C4-2B (cell line): ENCODE data around the gene REG3G.
"Not testable (repeated sequence)": the region's sequence is repeated elsewhere in the genome, so short reads cannot be mapped to it uniquely, and the experiment has no call there.

Source experiments
- ZFX ChIP-seq: fragments of 450-650 bp; IDR thresholded peaks from 2 replicates; pipeline ENCODE4 v1.6.1; 2017
- TF ChIP-seq, protein P1 (sequence below): fragments of 450-650 bp; conservative IDR thresholded peaks from 2 replicates; pipeline ENCODE4 v1.5.1; 2017; ENCODE audit warnings: mild to moderate bottlenecking

- TF ChIP-seq, protein P1, sequence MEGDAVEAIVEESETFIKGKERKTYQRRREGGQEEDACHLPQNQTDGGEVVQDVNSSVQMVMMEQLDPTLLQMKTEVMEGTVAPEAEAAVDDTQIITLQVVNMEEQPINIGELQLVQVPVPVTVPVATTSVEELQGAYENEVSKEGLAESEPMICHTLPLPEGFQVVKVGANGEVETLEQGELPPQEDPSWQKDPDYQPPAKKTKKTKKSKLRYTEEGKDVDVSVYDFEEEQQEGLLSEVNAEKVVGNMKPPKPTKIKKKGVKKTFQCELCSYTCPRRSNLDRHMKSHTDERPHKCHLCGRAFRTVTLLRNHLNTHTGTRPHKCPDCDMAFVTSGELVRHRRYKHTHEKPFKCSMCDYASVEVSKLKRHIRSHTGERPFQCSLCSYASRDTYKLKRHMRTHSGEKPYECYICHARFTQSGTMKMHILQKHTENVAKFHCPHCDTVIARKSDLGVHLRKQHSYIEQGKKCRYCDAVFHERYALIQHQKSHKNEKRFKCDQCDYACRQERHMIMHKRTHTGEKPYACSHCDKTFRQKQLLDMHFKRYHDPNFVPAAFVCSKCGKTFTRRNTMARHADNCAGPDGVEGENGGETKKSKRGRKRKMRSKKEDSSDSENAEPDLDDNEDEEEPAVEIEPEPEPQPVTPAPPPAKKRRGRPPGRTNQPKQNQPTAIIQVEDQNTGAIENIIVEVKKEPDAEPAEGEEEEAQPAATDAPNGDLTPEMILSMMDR = not testable (repeated sequence)
- not testable (repeated sequence) for TF ChIP-seq ZFX
Observed at GRCh38 chr2:79053486-79053885, 28.0 kb downstream of the REG3G start.
